K562 (cell line): ENCODE results near the gene PMEPA1. TPM values are rescaled to one million over a fixed set of nuclear protein-coding genes. Genes with fewer than 3 reads are reported as not detected.

Experiments
- ATAC-seq: fragments of 200-7000 bp; cut with Tn5 transposase; 3 replicates; pipeline ENCODE4 v1.9.1; 2020; ENCODE audit warnings: moderate library complexity
- BruUV-seq: library from RNA; stranded (reverse); fragments of 400-500 nt; replicated peaks from 2 replicates; lab custom pipeline; 2021; lab: Mats Ljungman, UMichigan
- CTCF ChIA-PET: fragments of 300-600 bp; formaldehyde crosslinking; extraction: SDS; loops from one replicate; lab custom pipeline; 2021; ENCODE audit warnings: low intra/inter-chr PET ratio; lab: Yijun Ruan, JAX
- POLR2A ChIA-PET: fragments of 300-600, 350-650 bp; sonication (Branson Sonifier 250); formaldehyde crosslinking; extraction: SDS; loops from one replicate; lab custom pipeline; 2021; ENCODE audit warnings: antibody characterized with exemption, inconsistent platforms; lab: Yijun Ruan, JAX
- DNase-seq, 4 experiments: peaks; one replicate each; pipeline versions ENCODE4 v3.0.0 to v3.0.0-alpha.2; 2011 to 2018; ENCODE audit warnings: low spot score in 3 of 4, mixed read lengths in 3 of 4; ENCODE audit errors: extremely low read depth in 1 of 4
- FAIRE-seq: peaks from 2 replicates; lab custom pipeline; 2011; peaks lifted over from hg19 to GRCh38; lab: Jason Lieb, UNC
- H2AFZ ChIP-seq: 2 replicates; pipeline ENCODE4 v1.6.0; 2011; ENCODE audit warnings: low read depth, low read length, control low read depth, inconsistent platforms
- H3K27ac ChIP-seq: fragments of 200-600 bp; 3 replicates; pipeline ENCODE4 v1.8.0; 2011; ENCODE audit warnings: low read depth, mild to moderate bottlenecking, control low read depth, inconsistent platforms, low read length, moderate library complexity, mixed read lengths; ENCODE audit errors: extremely low read depth
- H3K27me3 ChIP-seq, 2 experiments: fragments of 300-600 bp in 1 of 2; 2 replicates in 1 of 2; 3 replicates in 1 of 2; pipeline versions ENCODE4 v1.6.0 to v1.8.0; 2011; ENCODE audit warnings: inconsistent platforms in 2 of 2, low read length in 2 of 2, mild to moderate bottlenecking in 1 of 2, mixed read lengths in 1 of 2, moderate library complexity in 1 of 2; ENCODE audit not compliant: control insufficient read depth in 2 of 2, insufficient read depth in 2 of 2
- H3K36me3 ChIP-seq: fragments of 300-600 bp; 3 replicates; pipeline ENCODE4 v1.8.0; 2011; ENCODE audit warnings: mild to moderate bottlenecking, low read length, inconsistent platforms; ENCODE audit not compliant: control insufficient read depth, insufficient read depth
- H3K4me1 ChIP-seq, 2 experiments: fragments of 200-600 bp in 1 of 2; replicated peaks in 1 of 2; 2 replicates in 1 of 2; 3 replicates in 1 of 2; pipeline versions ENCODE4 v1.5.1 to v1.8.0; 2011; ENCODE audit warnings: inconsistent platforms in 2 of 2, low read length in 2 of 2, mild to moderate bottlenecking in 1 of 2, mixed read lengths in 1 of 2, moderate library complexity in 1 of 2; ENCODE audit not compliant: control insufficient read depth in 2 of 2, insufficient read depth in 2 of 2
- H3K4me2 ChIP-seq: 2 replicates; pipeline ENCODE4 v1.6.1; 2011; ENCODE audit warnings: low read length, control low read depth, inconsistent platforms, mixed read lengths; ENCODE audit not compliant: insufficient read depth
- H3K4me3 ChIP-seq: fragments of 200-600 bp; sonication (generic), shearing (Covaris generic); 2 replicates; pipeline ENCODE4 v1.5.1; 2016; ENCODE audit warnings: control low read depth, inconsistent platforms
- H3K79me2 ChIP-seq: fragments of 200-600 bp; 3 replicates; pipeline ENCODE4 v1.8.0; 2011; ENCODE audit warnings: low read length, inconsistent platforms; ENCODE audit not compliant: control insufficient read depth, insufficient read depth
- H3K9ac ChIP-seq, 2 experiments: 2 replicates each; pipeline versions ENCODE4 v1.6.0 to v1.6.1; 2011; ENCODE audit warnings: low read depth in 2 of 2, low read length in 2 of 2, control low read depth in 1 of 2, inconsistent platforms in 1 of 2, mild to moderate bottlenecking in 1 of 2, mixed read lengths in 1 of 2; ENCODE audit not compliant: insufficient read depth in 1 of 2
- H3K9me1 ChIP-seq: one replicate; pipeline ENCODE4 v1.6.0; 2011; ENCODE audit warnings: inconsistent platforms, mild to moderate bottlenecking, low read length, moderate library complexity; ENCODE audit not compliant: control insufficient read depth, insufficient read depth
- H3K9me3 ChIP-seq: replicated peaks from 2 replicates; pipeline ENCODE4 v1.5.1; 2011; ENCODE audit warnings: low read depth, low read length, inconsistent platforms; ENCODE audit not compliant: control insufficient read depth, insufficient read depth
- H4K20me1 ChIP-seq: replicated peaks from 2 replicates; pipeline ENCODE4 v1.6.1; 2011; ENCODE audit warnings: low read length, inconsistent platforms, mixed read lengths; ENCODE audit not compliant: control insufficient read depth, insufficient read depth
- ATF1 ChIP-seq, 2 experiments: fragments of 450-650 bp in 1 of 2; IDR thresholded peaks; 2 replicates each; pipeline ENCODE4 v1.6.1; 2016; ENCODE audit warnings: missing compliant biosample characterization in 1 of 2, missing genetic modification characterization in 1 of 2
- BRD9 ChIP-seq: fragments of 450-650 bp; IDR thresholded peaks from 2 replicates; pipeline ENCODE4 v1.6.1; 2018; ENCODE audit warnings: low read depth; ENCODE audit not compliant: partially characterized antibody
- CHD1 ChIP-seq: fragments of 200-600 bp; sonication (generic); IDR thresholded peaks from one replicate; pipeline ENCODE4 v1.6.1; 2012; ENCODE audit warnings: mild to moderate bottlenecking, moderate library complexity, low read length, inconsistent platforms
- CXXC5 ChIP-seq: fragments of 250-450 bp; sonication (Bioruptor Pico); IDR thresholded peaks from 2 replicates; pipeline ENCODE4 v1.8.0; 2022; ENCODE audit warnings: inconsistent platforms, mild to moderate bottlenecking, moderate library complexity
- HNRNPK ChIP-seq: fragments of 200-400 bp; formaldehyde crosslinking; IDR thresholded peaks from one replicate; pipeline ENCODE4 v1.6.1; 2018; ENCODE audit warnings: mild to moderate bottlenecking, low read depth, low read length; ENCODE audit not compliant: poor library complexity, severe bottlenecking
- MTA3 ChIP-seq: fragments of 450-650 bp; formaldehyde crosslinking; IDR thresholded peaks from 2 replicates; pipeline ENCODE4 v1.6.1; 2017; ENCODE audit warnings: mild to moderate bottlenecking, borderline replicate concordance
- RBM14 ChIP-seq: fragments of 200-400 bp; formaldehyde crosslinking; IDR thresholded peaks from 2 replicates; pipeline ENCODE4 v1.6.1; 2018; ENCODE audit warnings: low read depth, mild to moderate bottlenecking, low read length, moderate library complexity, borderline replicate concordance; ENCODE audit not compliant: insufficient read depth
- STAT5A ChIP-seq: IDR thresholded peaks from 2 replicates; pipeline ENCODE4 v1.6.1; 2012; ENCODE audit warnings: low read length, inconsistent platforms, borderline replicate concordance
- STAT5B ChIP-seq: fragments of 250-450 bp; sonication (Bioruptor Pico); IDR thresholded peaks from 2 replicates; pipeline ENCODE4 v1.8.0; 2021; ENCODE audit warnings: mild to moderate bottlenecking, inconsistent platforms
- ZBTB1 ChIP-seq: sonication (generic); formaldehyde crosslinking; IDR thresholded peaks from 2 replicates; pipeline ENCODE4 v1.8.1; 2023; ENCODE audit warnings: missing genetic modification reagents, low read depth, mild to moderate bottlenecking, borderline replicate concordance
- WGBS: fragments of 100-300 bp; shearing (Covaris generic); methylation state at CpG from one replicate; pipeline ENCODE4 v1.1.6; 2016; ENCODE audit warnings: low coverage, mixed read lengths; ENCODE audit not compliant: insufficient coverage; ENCODE audit errors: missing lambda C conversion rate; 5-methylcytosine and 5-hydroxymethylcytosine counted together
- in situ Hi-C: fragments of 300-500 bp; cut with MboI; formaldehyde crosslinking; loops from 4 replicates; pipeline ENCODE4 v1.15.0; 2018; ENCODE audit warnings: inconsistent platforms, mixed read lengths
- intact Hi-C: fragments of 100-400 bp; cut with micrococcal nuclease; formaldehyde crosslinking; loops from 2 replicates; pipeline ENCODE4 v1.14.2; 2022
- polyA plus RNA-seq, 8 experiments: library from polyadenylated mRNA; depleted of rRNA in 4 of 8; stranded (reverse) in 5 of 8; unstranded in 3 of 8; fragments of >200 nt; fragmentation: Nextera tagmentation in 2 of 8; fragmentation: Illumina TruSeq in 1 of 8; extraction: Ambion mirVana in 2 of 8; extraction: Trizol in 1 of 8; gene quantifications; 2 replicates each; pipeline versions ENCODE4 v1.2.1 to v1.2.3, GENCODE V29; 2011 to 2014; ENCODE audit warnings: inconsistent platforms in 1 of 8, missing spikeins in 1 of 8
- total RNA-seq, 7 experiments: library from RNA; depleted of rRNA in 6 of 7; stranded (reverse); fragments of >200 nt in 6 of 7; fragmentation: Illumina TruSeq in 2 of 7; extraction: Trizol in 2 of 7; gene quantifications; 2 replicates each; pipeline versions ENCODE4 v1.2.1 to v1.2.3, GENCODE V29; 2011 to 2021; ENCODE audit warnings: low replicate concordance in 1 of 7
- TF ChIP-seq, protein P1 (sequence below), 2 experiments: IDR thresholded peaks; 2 replicates each; pipeline ENCODE4 v1.6.1; 2012; ENCODE audit warnings: improper control_type of control experiment in 2 of 2, low read depth in 2 of 2, low read length in 2 of 2, borderline replicate concordance in 1 of 2
- TF ChIP-seq, protein P2 (sequence below): fragments of 450-650 bp; IDR thresholded peaks from 2 replicates; pipeline ENCODE4 v1.6.1; 2016; ENCODE audit warnings: antibody characterized with exemption
- TF ChIP-seq, protein P3 (sequence below): fragments of 450-650 bp; IDR thresholded peaks from 2 replicates; pipeline ENCODE4 v1.6.1; 2016; ENCODE audit warnings: mild to moderate bottlenecking
- TF ChIP-seq, protein P4 (sequence below): sonication (generic); formaldehyde crosslinking; IDR thresholded peaks from 2 replicates; pipeline ENCODE4 v1.5.0; 2020; ENCODE audit warnings: missing genetic modification reagents

The PMEPA1 gene
- total and polyA plus RNA-seq, 9 of the 15 experiments (the other 6 are each of a cell fraction or from before 2014, with no cell fraction given): 0.16 TPM; not detected in 8

DNA sequence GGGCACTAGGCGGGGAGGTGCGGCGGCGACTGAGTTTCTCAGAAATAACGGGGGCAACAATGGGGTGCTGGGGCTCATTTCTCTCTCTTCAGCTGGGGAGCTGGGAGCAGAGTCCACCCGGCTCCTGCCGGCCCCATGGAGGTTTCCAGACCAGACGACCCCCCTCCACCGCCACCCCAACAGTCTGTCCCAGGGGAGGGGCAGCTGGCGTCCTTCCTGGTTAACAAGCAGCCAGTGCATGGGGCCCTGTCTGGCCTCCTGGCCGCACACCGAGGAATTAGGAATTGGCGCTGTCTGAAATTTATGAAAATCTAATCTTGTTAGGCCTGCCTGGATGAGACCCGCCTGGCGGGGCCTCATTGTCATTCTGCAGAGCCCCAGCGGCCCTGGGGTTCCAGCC is 42.4 kb downstream of the PMEPA1 start:
- H2AFZ ChIP-seq: no peak overlapping the region
- in situ Hi-C loops: no loop called here
- H3K9ac ChIP-seq: no peak overlapping the region
- ATAC-seq (no peak), FAIRE-seq (no peak), DNase-seq (no peak)
- H3K4me3 ChIP-seq: no peak overlapping the region
- intact Hi-C loops: no loop called here
- no peaks in the 10 kb centered on the region for H3K36me3 ChIP-seq
- H3K9me3 ChIP-seq: no peaks in the 10 kb centered on the region
- BruUV-seq: no TSS peak
- H4K20me1 ChIP-seq: peaks cover 9% of the 10 kb centered on the region; the same call in 1 of the 2 replicates
- POLR2A ChIA-PET: no interaction called here
- WGBS: 7% methylated on average over 13 of the region's 16 CpGs
- H3K27me3 ChIP-seq: peaks cover 22 to 83% of the 10 kb centered on the region in 2 experiments; a peak in 4 of 5 replicates
- no peaks in the 10 kb centered on the region for H3K9me1 ChIP-seq
- H3K4me1 ChIP-seq: no peaks in the 10 kb centered on the region
- H3K27ac ChIP-seq: no peak overlapping the region
- H3K4me2 ChIP-seq: no peak overlapping the region
- CTCF ChIA-PET: no interaction called here
- H3K79me2 ChIP-seq: no peaks in the 10 kb centered on the region
- TF ChIP-seq STAT5B (CRISPR knock-in tag) (no peak), HNRNPK (no peak), ATF1 (CRISPR knock-in tag; IDR thresholded peaks at IDR 0.05) (no peak), ATF1 (tag; IDR thresholded peaks at IDR 0.05) (no peak), RBM14 (no peak), STAT5A (no peak), CHD1 (no peak), BRD9 (no peak), ZBTB1 (no peak), CXXC5 (no peak), MTA3 (no peak)
- TF ChIP-seq, protein P1, sequence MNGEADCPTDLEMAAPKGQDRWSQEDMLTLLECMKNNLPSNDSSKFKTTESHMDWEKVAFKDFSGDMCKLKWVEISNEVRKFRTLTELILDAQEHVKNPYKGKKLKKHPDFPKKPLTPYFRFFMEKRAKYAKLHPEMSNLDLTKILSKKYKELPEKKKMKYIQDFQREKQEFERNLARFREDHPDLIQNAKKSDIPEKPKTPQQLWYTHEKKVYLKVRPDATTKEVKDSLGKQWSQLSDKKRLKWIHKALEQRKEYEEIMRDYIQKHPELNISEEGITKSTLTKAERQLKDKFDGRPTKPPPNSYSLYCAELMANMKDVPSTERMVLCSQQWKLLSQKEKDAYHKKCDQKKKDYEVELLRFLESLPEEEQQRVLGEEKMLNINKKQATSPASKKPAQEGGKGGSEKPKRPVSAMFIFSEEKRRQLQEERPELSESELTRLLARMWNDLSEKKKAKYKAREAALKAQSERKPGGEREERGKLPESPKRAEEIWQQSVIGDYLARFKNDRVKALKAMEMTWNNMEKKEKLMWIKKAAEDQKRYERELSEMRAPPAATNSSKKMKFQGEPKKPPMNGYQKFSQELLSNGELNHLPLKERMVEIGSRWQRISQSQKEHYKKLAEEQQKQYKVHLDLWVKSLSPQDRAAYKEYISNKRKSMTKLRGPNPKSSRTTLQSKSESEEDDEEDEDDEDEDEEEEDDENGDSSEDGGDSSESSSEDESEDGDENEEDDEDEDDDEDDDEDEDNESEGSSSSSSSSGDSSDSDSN (IDR thresholded peaks at IDR 0.05; ENCODE audit: borderline replicate concordance in 1 of 2, low read depth in 2 of 2, low read length in 2 of 2): no peak
- TF ChIP-seq, protein P2, sequence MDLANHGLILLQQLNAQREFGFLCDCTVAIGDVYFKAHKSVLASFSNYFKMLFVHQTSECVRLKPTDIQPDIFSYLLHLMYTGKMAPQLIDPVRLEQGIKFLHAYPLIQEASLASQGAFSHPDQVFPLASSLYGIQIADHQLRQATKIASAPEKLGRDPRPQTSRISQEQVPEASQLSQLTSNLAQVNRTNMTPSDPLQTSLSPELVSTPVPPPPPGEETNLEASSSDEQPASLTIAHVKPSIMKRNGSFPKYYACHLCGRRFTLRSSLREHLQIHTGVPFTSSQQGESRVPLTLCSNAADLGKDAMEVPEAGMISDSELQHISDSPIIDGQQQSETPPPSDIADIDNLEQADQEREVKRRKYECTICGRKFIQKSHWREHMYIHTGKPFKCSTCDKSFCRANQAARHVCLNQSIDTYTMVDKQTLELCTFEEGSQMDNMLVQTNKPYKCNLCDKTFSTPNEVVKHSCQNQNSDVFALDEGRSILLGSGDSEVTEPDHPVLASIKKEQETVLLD: no peak
- TF ChIP-seq, protein P3, sequence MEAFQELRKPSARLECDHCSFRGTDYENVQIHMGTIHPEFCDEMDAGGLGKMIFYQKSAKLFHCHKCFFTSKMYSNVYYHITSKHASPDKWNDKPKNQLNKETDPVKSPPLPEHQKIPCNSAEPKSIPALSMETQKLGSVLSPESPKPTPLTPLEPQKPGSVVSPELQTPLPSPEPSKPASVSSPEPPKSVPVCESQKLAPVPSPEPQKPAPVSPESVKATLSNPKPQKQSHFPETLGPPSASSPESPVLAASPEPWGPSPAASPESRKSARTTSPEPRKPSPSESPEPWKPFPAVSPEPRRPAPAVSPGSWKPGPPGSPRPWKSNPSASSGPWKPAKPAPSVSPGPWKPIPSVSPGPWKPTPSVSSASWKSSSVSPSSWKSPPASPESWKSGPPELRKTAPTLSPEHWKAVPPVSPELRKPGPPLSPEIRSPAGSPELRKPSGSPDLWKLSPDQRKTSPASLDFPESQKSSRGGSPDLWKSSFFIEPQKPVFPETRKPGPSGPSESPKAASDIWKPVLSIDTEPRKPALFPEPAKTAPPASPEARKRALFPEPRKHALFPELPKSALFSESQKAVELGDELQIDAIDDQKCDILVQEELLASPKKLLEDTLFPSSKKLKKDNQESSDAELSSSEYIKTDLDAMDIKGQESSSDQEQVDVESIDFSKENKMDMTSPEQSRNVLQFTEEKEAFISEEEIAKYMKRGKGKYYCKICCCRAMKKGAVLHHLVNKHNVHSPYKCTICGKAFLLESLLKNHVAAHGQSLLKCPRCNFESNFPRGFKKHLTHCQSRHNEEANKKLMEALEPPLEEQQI: no peak
- TF ChIP-seq, protein P4, sequence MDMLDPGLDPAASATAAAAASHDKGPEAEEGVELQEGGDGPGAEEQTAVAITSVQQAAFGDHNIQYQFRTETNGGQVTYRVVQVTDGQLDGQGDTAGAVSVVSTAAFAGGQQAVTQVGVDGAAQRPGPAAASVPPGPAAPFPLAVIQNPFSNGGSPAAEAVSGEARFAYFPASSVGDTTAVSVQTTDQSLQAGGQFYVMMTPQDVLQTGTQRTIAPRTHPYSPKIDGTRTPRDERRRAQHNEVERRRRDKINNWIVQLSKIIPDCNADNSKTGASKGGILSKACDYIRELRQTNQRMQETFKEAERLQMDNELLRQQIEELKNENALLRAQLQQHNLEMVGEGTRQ (CRISPR knock-in tag): no peak
